Muscle layer of colon (tissue), 2 donors: ENCODE data around the gene NEMP2.

Source experiments
- H3K27ac ChIP-seq: one replicate; pipeline ENCODE4 v1.7.0; 2013; ENCODE audit warnings: low read depth, mild to moderate bottlenecking, low read length, moderate library complexity
- H3K27me3 ChIP-seq, 2 donors: one replicate each; pipeline ENCODE4 v1.7.0; 2013; ENCODE audit warnings: low read length in 2 of 2, mild to moderate bottlenecking in 2 of 2; ENCODE audit not compliant: insufficient read depth in 2 of 2, control insufficient read depth in 1 of 2
- H3K36me3 ChIP-seq: one replicate; pipeline ENCODE4 v1.7.0; 2013; ENCODE audit warnings: mild to moderate bottlenecking, low read length; ENCODE audit not compliant: insufficient read depth
- H3K4me1 ChIP-seq: one replicate; pipeline ENCODE4 v1.7.0; 2013; ENCODE audit warnings: mild to moderate bottlenecking, low read length; ENCODE audit not compliant: insufficient read depth
- H3K4me3 ChIP-seq, 2 donors: one replicate each; pipeline ENCODE4 v1.7.0; 2013; ENCODE audit warnings: low read length in 2 of 2, low read depth in 1 of 2, mild to moderate bottlenecking in 1 of 2, moderate library complexity in 1 of 2
- H3K9ac ChIP-seq: one replicate; pipeline ENCODE4 v1.7.0; 2013; ENCODE audit warnings: low read length
- H3K9me3 ChIP-seq: one replicate; pipeline ENCODE4 v1.7.0; 2013; ENCODE audit warnings: mild to moderate bottlenecking, low read length
- donor health status: abdominal sarcoma.
- donor health status: Adenocarcinoma of cecum.

The NEMP2 gene

GRCh38 chr2:190572246-190572645 lies 37.7 kb upstream of the NEMP2 start:
- no peaks in the 10 kb centered on the region for H3K27me3 ChIP-seq
- H3K4me1 ChIP-seq: peaks cover 21% of the 10 kb centered on the region
- no peaks in the 10 kb centered on the region for H3K36me3 ChIP-seq
- H3K27ac ChIP-seq: no peak overlapping the region
- H3K4me3 ChIP-seq: no peak overlapping the region
- no peaks in the 10 kb centered on the region for H3K9me3 ChIP-seq
- no peak overlapping the region for H3K9ac ChIP-seq

DNA sequence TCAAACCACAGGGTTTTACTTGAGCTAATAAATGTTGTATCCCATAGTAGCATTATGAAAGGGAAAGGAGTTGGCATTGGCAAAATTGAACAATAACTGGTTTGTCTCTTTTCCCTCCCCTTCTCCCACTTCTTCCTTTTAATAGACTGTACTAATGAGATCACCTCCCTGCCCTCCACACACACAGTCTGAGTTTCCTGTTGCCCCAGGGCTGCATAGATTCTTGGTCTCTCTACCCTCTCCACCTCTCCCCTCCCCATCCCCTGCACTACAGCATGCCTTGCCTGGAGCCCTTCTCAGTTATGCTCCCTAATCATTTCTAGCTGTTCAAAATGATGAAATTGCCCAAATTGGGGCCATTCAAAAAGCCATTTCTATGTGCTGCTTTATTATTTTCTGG lies 37.2 kb upstream of the NEMP2 start:
- H3K4me1 ChIP-seq: peaks cover 16% of the 10 kb centered on the region
- no peak overlapping the region for H3K9ac ChIP-seq
- H3K27ac ChIP-seq: no peak overlapping the region
- H3K9me3 ChIP-seq: no peaks in the 10 kb centered on the region
- no peaks in the 10 kb centered on the region for H3K36me3 ChIP-seq
- no peaks in the 10 kb centered on the region for H3K27me3 ChIP-seq
- H3K4me3 ChIP-seq: no peak overlapping the region

GRCh38 chr2:190570871-190571270 lies 36.3 kb upstream of the NEMP2 start:
- Histone ChIP-seq H3K27me3 (no peaks in the 10 kb centered on the region), H3K4me3 (no peak overlapping the region), H3K4me1 (peaks cover 14% of the 10 kb centered on the region), H3K9ac (no peak overlapping the region), H3K27ac (no peak overlapping the region), H3K9me3 (no peaks in the 10 kb centered on the region), H3K36me3 (no peaks in the 10 kb centered on the region)

DNA sequence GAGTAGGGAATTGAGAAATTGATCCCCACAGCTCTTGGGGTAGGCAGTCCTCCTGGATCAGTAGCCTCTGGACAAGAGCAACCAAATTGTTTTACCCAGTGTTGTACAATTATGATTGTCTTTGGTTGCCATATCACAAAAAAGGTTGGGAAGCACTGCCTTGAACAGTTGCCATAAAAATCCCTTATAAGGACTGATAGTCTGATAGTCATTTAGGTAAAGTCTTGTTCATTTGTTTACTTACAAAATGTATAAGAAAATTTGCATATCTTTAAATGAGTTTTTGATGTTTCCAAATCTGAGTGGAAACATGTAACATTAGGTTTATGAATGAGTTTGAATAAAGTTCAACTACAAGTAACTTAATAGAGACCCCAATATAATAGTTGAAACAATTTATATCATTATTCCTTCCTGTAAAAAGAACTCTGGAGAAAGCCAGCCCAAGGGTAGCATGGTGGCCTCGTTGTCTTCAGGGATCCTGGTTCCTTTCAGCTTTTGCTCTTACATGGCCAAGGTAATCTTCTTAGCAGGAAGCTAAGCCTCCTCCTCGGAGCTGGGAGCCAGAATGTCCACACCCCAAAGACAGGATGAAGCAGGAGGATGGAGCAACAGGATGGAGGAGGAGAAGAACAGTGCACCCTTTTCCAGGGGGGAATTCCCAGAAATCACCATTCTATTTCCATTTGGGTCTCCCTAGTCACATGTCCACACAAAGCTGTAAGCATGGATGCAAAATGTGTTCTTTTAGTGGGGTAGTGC lies 35.7 kb upstream of the NEMP2 start:
- no peak overlapping the region for H3K9ac ChIP-seq
- no peaks in the 10 kb centered on the region for H3K9me3 ChIP-seq
- H3K27ac ChIP-seq: no peak overlapping the region
- H3K27me3 ChIP-seq: no peaks in the 10 kb centered on the region
- no peaks in the 10 kb centered on the region for H3K36me3 ChIP-seq
- H3K4me1 ChIP-seq: peaks cover 14% of the 10 kb centered on the region
- H3K4me3 ChIP-seq: no peak overlapping the region

DNA sequence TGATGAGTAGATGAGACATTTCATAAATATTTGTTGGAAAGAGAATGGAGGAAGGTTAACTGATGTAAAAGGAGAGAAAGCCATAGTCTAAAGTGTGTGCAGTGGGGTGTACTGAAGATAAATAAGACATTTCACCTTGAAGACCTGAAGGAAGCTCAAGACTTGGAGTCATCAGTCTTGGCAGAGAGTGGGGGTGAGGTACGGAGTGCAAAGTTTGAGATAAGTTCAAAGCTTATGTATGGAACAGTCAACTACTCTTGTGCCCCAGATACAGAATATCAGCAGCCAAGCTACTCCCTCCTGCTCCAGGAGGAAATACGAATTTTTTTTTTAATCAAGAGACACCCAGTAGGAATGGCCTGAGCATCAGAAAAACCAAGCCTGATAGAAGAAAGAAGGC lies 30.3 kb upstream of the NEMP2 start:
- no peaks in the 10 kb centered on the region for H3K27me3 ChIP-seq
- H3K36me3 ChIP-seq: no peaks in the 10 kb centered on the region
- no peak overlapping the region for H3K9ac ChIP-seq
- no peak overlapping the region for H3K4me3 ChIP-seq
- no peaks in the 10 kb centered on the region for H3K4me1 ChIP-seq
- no peaks in the 10 kb centered on the region for H3K9me3 ChIP-seq
- no peak overlapping the region for H3K27ac ChIP-seq

- Histone ChIP-seq H3K27me3 (no peaks in the 10 kb centered on the region), H3K27ac (no peak overlapping the region), H3K36me3 (no peaks in the 10 kb centered on the region), H3K4me3 (no peak overlapping the region), H3K9me3 (no peaks in the 10 kb centered on the region), H3K4me1 (no peaks in the 10 kb centered on the region), H3K9ac (no peak overlapping the region)
Measured at GRCh38 chr2:190563646-190564045, 29.1 kb upstream of the NEMP2 start.

DNA sequence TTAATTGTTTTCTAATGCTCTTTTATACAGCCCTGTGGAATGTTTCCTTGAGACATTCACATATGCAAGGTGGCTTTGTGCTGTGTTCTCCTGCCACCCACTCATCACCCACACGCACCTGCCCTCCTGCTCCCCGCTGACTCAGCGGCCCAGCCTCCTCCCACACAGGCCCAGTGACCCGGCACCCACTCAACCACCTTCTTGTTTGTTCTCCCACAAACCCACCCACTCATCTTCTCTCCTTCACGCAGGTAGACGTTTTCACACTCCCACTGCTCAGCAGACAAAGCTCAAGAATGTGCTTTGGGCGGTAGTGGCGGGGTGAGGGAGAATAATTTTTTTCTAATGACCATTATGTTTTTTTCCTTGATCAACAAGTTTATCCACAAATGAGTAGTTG lies 28.6 kb upstream of the NEMP2 start:
- no peak overlapping the region for H3K4me3 ChIP-seq
- H3K4me1 ChIP-seq: no peaks in the 10 kb centered on the region
- H3K27me3 ChIP-seq: no peaks in the 10 kb centered on the region
- H3K36me3 ChIP-seq: no peaks in the 10 kb centered on the region
- no peaks in the 10 kb centered on the region for H3K9me3 ChIP-seq
- no peak overlapping the region for H3K27ac ChIP-seq
- no peak overlapping the region for H3K9ac ChIP-seq

DNA sequence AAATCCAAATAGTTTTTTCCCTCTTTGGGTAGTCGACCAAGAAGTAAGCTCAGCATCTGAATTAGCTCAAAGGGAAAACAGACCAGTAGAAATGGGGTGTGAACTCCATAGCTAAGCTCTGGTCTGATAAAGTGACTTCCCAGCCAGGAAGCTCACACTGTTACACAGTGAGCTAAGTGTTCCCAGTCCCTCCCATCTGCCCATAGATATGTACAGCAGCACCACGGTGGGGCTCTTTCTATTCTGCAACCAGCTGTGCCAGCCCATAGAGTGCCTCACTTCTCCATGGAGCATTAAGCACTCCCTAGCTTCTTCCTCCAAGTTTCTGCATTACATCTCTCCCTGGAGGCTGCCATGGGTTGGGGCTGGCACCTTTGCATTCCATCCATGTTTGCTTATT lies 27.6 kb upstream of the NEMP2 start:
- H3K36me3 ChIP-seq: no peaks in the 10 kb centered on the region
- no peaks in the 10 kb centered on the region for H3K4me1 ChIP-seq
- no peak overlapping the region for H3K27ac ChIP-seq
- no peak overlapping the region for H3K4me3 ChIP-seq
- H3K27me3 ChIP-seq: no peaks in the 10 kb centered on the region
- no peaks in the 10 kb centered on the region for H3K9me3 ChIP-seq
- no peak overlapping the region for H3K9ac ChIP-seq

GRCh38 chr2:190561094-190561493 lies 26.6 kb upstream of the NEMP2 start:
- Histone ChIP-seq H3K9ac (no peak overlapping the region), H3K4me3 (no peak overlapping the region), H3K36me3 (no peaks in the 10 kb centered on the region), H3K27me3 (no peaks in the 10 kb centered on the region), H3K9me3 (no peaks in the 10 kb centered on the region), H3K4me1 (no peaks in the 10 kb centered on the region), H3K27ac (no peak overlapping the region)

DNA sequence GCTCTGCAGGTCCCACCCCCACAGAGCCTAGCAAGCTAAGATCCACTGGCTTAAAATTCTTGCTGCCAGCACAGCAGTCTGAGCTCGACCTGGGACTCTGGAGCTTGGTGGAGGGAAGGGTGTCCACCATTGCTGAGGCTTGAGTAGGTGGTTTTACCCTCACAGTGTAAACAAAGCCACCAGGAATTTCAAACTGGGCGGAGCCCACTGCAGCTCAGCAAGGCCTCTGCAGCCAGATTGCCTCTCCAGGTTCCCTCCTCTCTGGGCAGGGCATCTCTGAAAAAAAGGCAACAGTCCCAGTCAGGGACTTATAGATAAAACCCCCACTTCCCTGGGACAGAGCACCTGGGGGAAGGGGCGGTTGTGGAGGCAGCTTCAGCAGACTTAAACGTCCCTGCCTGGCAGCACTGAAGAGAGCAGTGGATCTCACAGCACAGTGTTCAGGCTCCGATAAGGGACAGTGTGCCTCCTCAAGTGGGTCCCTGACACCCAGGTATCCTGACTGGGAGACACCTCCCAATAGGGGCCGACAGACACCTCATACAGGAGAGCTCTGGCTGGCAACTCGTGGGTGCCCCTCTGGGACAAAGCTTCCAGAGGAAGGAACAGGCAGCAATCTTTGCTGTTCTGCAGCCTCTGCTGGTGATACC lies 20.0 kb upstream of the NEMP2 start:
- no peak overlapping the region for H3K4me3 ChIP-seq
- no peaks in the 10 kb centered on the region for H3K4me1 ChIP-seq
- no peak overlapping the region for H3K27ac ChIP-seq
- no peaks in the 10 kb centered on the region for H3K27me3 ChIP-seq
- no peak overlapping the region for H3K9ac ChIP-seq
- no peaks in the 10 kb centered on the region for H3K9me3 ChIP-seq
- H3K36me3 ChIP-seq: no peaks in the 10 kb centered on the region

DNA sequence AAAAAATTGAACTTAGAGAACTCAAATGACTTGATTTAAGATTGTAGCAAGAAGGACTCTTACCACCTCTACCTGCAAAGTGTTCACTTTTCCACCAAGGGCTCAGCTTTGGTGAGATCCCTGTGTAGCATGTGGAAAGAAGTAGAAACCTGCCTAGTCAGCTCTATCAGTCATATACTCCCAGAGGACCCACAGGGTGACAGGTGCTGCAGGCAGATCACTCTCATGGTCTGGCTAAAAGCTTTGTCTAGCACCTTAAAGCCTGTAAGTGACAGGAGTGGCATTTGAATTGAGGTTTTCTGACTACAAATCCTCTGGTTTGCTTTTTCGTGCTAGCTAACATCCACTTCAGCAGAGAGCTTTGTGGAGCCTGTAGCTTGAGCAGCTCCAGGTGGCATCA lies 18.7 kb upstream of the NEMP2 start:
- Histone ChIP-seq H3K9ac (no peak overlapping the region), H3K36me3 (no peaks in the 10 kb centered on the region), H3K4me3 (no peak overlapping the region), H3K4me1 (no peaks in the 10 kb centered on the region), H3K27ac (no peak overlapping the region), H3K9me3 (no peaks in the 10 kb centered on the region), H3K27me3 (no peaks in the 10 kb centered on the region)

DNA sequence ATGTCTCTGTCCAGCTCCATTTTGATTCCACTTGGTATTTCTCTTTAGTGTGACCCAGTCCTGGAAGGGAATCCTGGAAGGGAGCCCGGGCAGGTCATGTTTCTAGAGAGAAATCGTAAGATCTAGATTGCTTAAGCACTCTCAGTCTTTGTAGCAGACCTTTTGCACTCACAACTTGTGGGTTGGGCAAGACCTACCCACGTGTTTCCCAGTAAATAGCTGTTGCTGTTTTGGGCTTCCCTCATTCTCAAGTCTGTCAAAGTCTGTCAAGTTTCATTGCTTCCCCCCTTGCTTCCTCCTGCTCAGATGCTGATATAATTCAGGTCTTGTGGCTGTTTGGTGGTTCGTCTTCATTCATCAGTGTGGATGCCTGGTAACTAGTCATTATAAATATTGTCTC lies 17.4 kb upstream of the NEMP2 start:
- Histone ChIP-seq H3K27me3 (no peaks in the 10 kb centered on the region), H3K36me3 (no peaks in the 10 kb centered on the region), H3K4me1 (no peaks in the 10 kb centered on the region), H3K4me3 (no peak overlapping the region), H3K27ac (no peak overlapping the region), H3K9ac (no peak overlapping the region), H3K9me3 (no peaks in the 10 kb centered on the region)
